Testis (tissue), 2 donors: ENCODE results near the gene CEP104.

ENCODE experiments used
- CTCF ChIP-seq, 3 experiments: fragments of 450-650 bp in 2 of 3; fragments of 200-600 bp in 1 of 3; sonication (generic) in 1 of 3; IDR thresholded peaks; one replicate each; pipeline ENCODE4 v1.5.1; 2016 to 2019; ENCODE audit warnings: antibody characterized with exemption in 3 of 3, mild to moderate bottlenecking in 2 of 3, moderate library complexity in 1 of 3
- POLR2A ChIP-seq: fragments of 450-650 bp; IDR thresholded peaks from one replicate; pipeline ENCODE4 v1.6.1; 2017; ENCODE audit warnings: antibody characterized with exemption, mild to moderate bottlenecking, moderate library complexity

GRCh38 chr1:3869751-3870301, 12.8 kb upstream of the CEP104 start:
- TF ChIP-seq POLR2A, result no peak
- no peak for TF ChIP-seq CTCF (IDR thresholded peaks at IDR 0.05)
